CD14-positive monocyte (primary cell): ENCODE measurements around the gene TP53RK. TPM values are rescaled to one million over a fixed set of nuclear protein-coding genes. Genes with fewer than 3 reads are reported as not detected.

ENCODE experiments used
- DNase-seq, 3 donors: peaks; one replicate each; pipeline ENCODE4 v3.0.0-alpha.2; 2011 to 2022
- H2AFZ ChIP-seq: 2 replicates; pipeline ENCODE4 v1.6.0; 2012; ENCODE audit warnings: mild to moderate bottlenecking, low read depth, low read length, inconsistent platforms; ENCODE audit not compliant: insufficient read depth, poor library complexity, severe bottlenecking
- H3K27ac ChIP-seq, 2 donors: 1 replicate in 1 of 2; 2 replicates in 1 of 2; pipeline ENCODE4 v1.5.1; 2012 to 2013; ENCODE audit warnings: low read length in 2 of 2, control low read depth in 1 of 2, inconsistent platforms in 1 of 2, low read depth in 1 of 2, mild to moderate bottlenecking in 1 of 2
- H3K27me3 ChIP-seq, 2 donors: one replicate each; pipeline versions ENCODE4 v1.6.0 to v1.6.1; 2011 to 2013; ENCODE audit warnings: low read length in 2 of 2; ENCODE audit not compliant: control insufficient read depth in 2 of 2, insufficient read depth in 2 of 2
- H3K36me3 ChIP-seq, 2 donors: replicated peaks in 1 of 2; 1 replicate in 1 of 2; 2 replicates in 1 of 2; pipeline versions ENCODE4 v1.5.1 to v1.6.1; 2012 to 2013; ENCODE audit warnings: low read length in 2 of 2, control low read depth in 1 of 2, inconsistent platforms in 1 of 2, mild to moderate bottlenecking in 1 of 2; ENCODE audit not compliant: insufficient read depth in 2 of 2, control insufficient read depth in 1 of 2
- H3K4me1 ChIP-seq, 2 donors: 1 replicate in 1 of 2; 2 replicates in 1 of 2; pipeline versions ENCODE4 v1.5.1 to v1.6.1; 2012 to 2013; ENCODE audit warnings: low read length in 2 of 2, control low read depth in 1 of 2, inconsistent platforms in 1 of 2, mild to moderate bottlenecking in 1 of 2, moderate library complexity in 1 of 2; ENCODE audit not compliant: insufficient read depth in 2 of 2, control insufficient read depth in 1 of 2
- H3K4me2 ChIP-seq: replicated peaks from 2 replicates; pipeline ENCODE3; 2012; ENCODE audit warnings: low read length, moderate library complexity, mild to moderate bottlenecking; ENCODE audit not compliant: poor library complexity, severe bottlenecking; ENCODE audit errors: extremely low read depth
- H3K4me3 ChIP-seq, 3 experiments: fragments of 200-600 bp in 1 of 3; sonication (generic) in 1 of 3; replicated peaks in 1 of 3; 1 replicate in 2 of 3; 2 replicates in 1 of 3; pipeline ENCODE4 v1.5.1; 2011 to 2013; ENCODE audit warnings: low read length in 3 of 3, mild to moderate bottlenecking in 3 of 3, control low read depth in 2 of 3, low read depth in 2 of 3, inconsistent platforms in 1 of 3, moderate library complexity in 1 of 3
- H3K79me2 ChIP-seq: 2 replicates; pipeline ENCODE4 v1.6.0; 2012; ENCODE audit warnings: mild to moderate bottlenecking, control low read depth, inconsistent platforms, low read length, moderate library complexity; ENCODE audit not compliant: insufficient read depth
- H3K9ac ChIP-seq: 2 replicates; pipeline ENCODE4 v1.6.0; 2017; ENCODE audit warnings: low read length, mild to moderate bottlenecking; ENCODE audit not compliant: insufficient read depth, poor library complexity, severe bottlenecking
- H3K9me3 ChIP-seq, 2 donors: replicated peaks in 1 of 2; 1 replicate in 1 of 2; 2 replicates in 1 of 2; pipeline versions ENCODE4 v1.5.1 to v1.6.1; 2012 to 2013; ENCODE audit warnings: low read length in 2 of 2, control low read depth in 1 of 2; ENCODE audit not compliant: control insufficient read depth in 1 of 2, insufficient read depth in 1 of 2
- H4K20me1 ChIP-seq: 2 replicates; pipeline ENCODE4 v1.6.0; 2012; ENCODE audit warnings: mild to moderate bottlenecking, low read length, control low read depth, moderate library complexity; ENCODE audit not compliant: insufficient read depth
- H3K27ac Mint-ChIP-seq, 7 donors: one replicate each; pipeline ENCODE4 v1.8.0; 2020; ENCODE audit warnings: mild to moderate bottlenecking in 7 of 7, mixed read lengths in 7 of 7, moderate library complexity in 6 of 7, inconsistent platforms in 2 of 7
- H3K27me3 Mint-ChIP-seq, 3 donors: one replicate each; pipeline ENCODE4 v1.8.0; 2021 to 2022; ENCODE audit warnings: low read depth in 3 of 3, mild to moderate bottlenecking in 3 of 3, mixed read lengths in 3 of 3, moderate library complexity in 3 of 3, inconsistent platforms in 1 of 3
- H3K36me3 Mint-ChIP-seq, 2 donors: one replicate each; pipeline ENCODE4 v1.8.0; 2020; ENCODE audit warnings: mixed read lengths in 2 of 2, inconsistent platforms in 1 of 2, mild to moderate bottlenecking in 1 of 2
- H3K4me1 Mint-ChIP-seq: one replicate; pipeline ENCODE4 v1.8.0; 2020; ENCODE audit warnings: mild to moderate bottlenecking, mixed read lengths
- H3K4me3 Mint-ChIP-seq, 2 donors: one replicate each; pipeline ENCODE4 v1.8.0; 2020; ENCODE audit warnings: mild to moderate bottlenecking in 2 of 2, mixed read lengths in 2 of 2, moderate library complexity in 1 of 2
- H3K9me3 Mint-ChIP-seq, 7 donors: one replicate each; pipeline ENCODE4 v1.8.0; 2020 to 2022; ENCODE audit warnings: mixed read lengths in 7 of 7, mild to moderate bottlenecking in 6 of 7, moderate library complexity in 6 of 7, inconsistent platforms in 2 of 7
- CTCF ChIP-seq: fragments of 200-600 bp; IDR thresholded peaks from one replicate; pipeline ENCODE4 v1.8.0; 2022; ENCODE audit warnings: antibody characterized with exemption, mild to moderate bottlenecking
- WGBS: methylation state at CpG from one replicate; pipeline ENCODE4 v1.1.5; 2013; ENCODE audit warnings: missing lambda C conversion rate; ENCODE audit not compliant: insufficient coverage; 5-methylcytosine and 5-hydroxymethylcytosine counted together
- intact Hi-C, 2 donors: fragments of 100-400 bp; cut with micrococcal nuclease; formaldehyde crosslinking; loops; one replicate each; pipeline versions ENCODE4 v1.15.0 to v1.15.1; 2023
- polyA plus RNA-seq, 3 donors: library from polyadenylated mRNA; depleted of rRNA in 1 of 3; unstranded in 2 of 3; stranded (reverse) in 1 of 3; fragments of 300-500 nt in 2 of 3; fragments of >200 nt in 1 of 3; fragmentation: Illumina TruSeq in 2 of 3; gene quantifications; 1 replicate in 2 of 3; 2 replicates in 1 of 3; pipeline ENCODE4 v1.2.3, GENCODE V29; 2012 to 2021

Gene TP53RK
- polyA plus RNA-seq, 3 donors, result 1.4 to 10.9 (median 9.5) TPM

- Histone ChIP-seq H3K4me2 (no peak overlapping the region), H3K4me1 (no peaks in the 10 kb centered on the region), H3K36me3 (no peaks in the 10 kb centered on the region), H4K20me1 (no peaks in the 10 kb centered on the region), H3K27ac (no peak overlapping the region), H3K4me3 (no peak overlapping the region), H3K9me3 (no peaks in the 10 kb centered on the region), H3K79me2 (no peaks in the 10 kb centered on the region), H2AFZ (no peak overlapping the region), H3K27me3 (no peaks in the 10 kb centered on the region), H3K9ac (no peak overlapping the region)
- no peak for TF ChIP-seq CTCF
- H3K27me3 Mint-ChIP-seq, result peaks cover 8 to 13% (median 8%) of the 10 kb centered on the region in 3 donors
- H3K4me1 Mint-ChIP-seq, result peaks cover 6% of the 10 kb centered on the region
- 95% methylated on average over 13 of the region's 18 CpGs for WGBS
- DNase-seq, result no peak
- H3K36me3 Mint-ChIP-seq, result no peaks in the 10 kb centered on the region
- no peak overlapping the region for H3K27ac Mint-ChIP-seq
- H3K9me3 Mint-ChIP-seq, result peaks cover 0 to 4% (median 0%) of the 10 kb centered on the region in 7 donors
- no peak overlapping the region for H3K4me3 Mint-ChIP-seq
- intact Hi-C loops, result no loop called here
These were observed 50.9 kb downstream of the TP53RK start for GRCh38 chr20:46638134-46638897.

GRCh38 chr20:46637427-46638133 lies 51.7 kb downstream of the TP53RK start:
- 92% methylated on average over 2 of the region's 4 CpGs for WGBS
- peaks cover 0 to 4% (median 0%) of the 10 kb centered on the region in 7 donors for H3K9me3 Mint-ChIP-seq
- H3K27ac Mint-ChIP-seq, result no peak overlapping the region

More at GRCh38 chr20:46637427-46638133, 51.7 kb downstream of the TP53RK start:
- Mint-ChIP-seq H3K4me3 (no peak overlapping the region), H3K4me1 (peaks cover 6% of the 10 kb centered on the region), H3K36me3 (no peaks in the 10 kb centered on the region), H3K27me3 (peaks cover 6 to 11% (median 9%) of the 10 kb centered on the region in 3 donors)
- Histone ChIP-seq H2AFZ (no peak overlapping the region), H3K9ac (no peak overlapping the region), H3K36me3 (no peaks in the 10 kb centered on the region), H3K27ac (no peak overlapping the region), H4K20me1 (no peaks in the 10 kb centered on the region), H3K4me2 (no peak overlapping the region), H3K4me1 (no peaks in the 10 kb centered on the region), H3K9me3 (no peaks in the 10 kb centered on the region), H3K4me3 (no peak overlapping the region), H3K79me2 (no peaks in the 10 kb centered on the region), H3K27me3 (no peaks in the 10 kb centered on the region)
- no peak for DNase-seq
- intact Hi-C loops, result no loop called here
- TF ChIP-seq CTCF, result no peak
